Peyer's patch (tissue), 4 donors: Measurements from ENCODE around the gene CNTRL.

Source experiments
- CTCF ChIP-seq, 6 experiments: fragments of 450-650 bp in 4 of 6; fragments of 200-600 bp in 2 of 6; sonication (generic) in 1 of 6; IDR thresholded peaks; one replicate each; pipeline ENCODE4 v1.5.1; 2017 to 2019; ENCODE audit warnings: antibody characterized with exemption in 6 of 6, mild to moderate bottlenecking in 3 of 6, moderate library complexity in 1 of 6
- POLR2A ChIP-seq, 2 donors: fragments of 450-650 bp; IDR thresholded peaks; one replicate each; pipeline ENCODE4 v1.5.1; 2017; ENCODE audit warnings: antibody characterized with exemption in 2 of 2, mild to moderate bottlenecking in 2 of 2, moderate library complexity in 2 of 2

GRCh38 chr9:121071756-121072421 is 2.9 kb upstream of the CNTRL start:
- TF ChIP-seq POLR2A (IDR thresholded peaks at IDR 0.05): no peak
- TF ChIP-seq CTCF (IDR thresholded peaks at IDR 0.05): peak in 3 of 6 experiments; percentile 12 to 30 (median 21)
